ENCODE measurements around the gene NMRAL1.

NMRAL1 gene

GRCh38 chr16:4474192-4474961 lies at the start of gene NMRAL1:
Gene NMRAL1, minus strand, starts transcription at chr16:4474625. Its CDS starts 493 bp downstream, at chr16:4474132.
- peak; percentile 74 to 79 for DNase-seq

GRCh38 chr16:4523686-4524085 lies 49.3 kb upstream of the NMRAL1 start:
- DNase-seq = no peak

- DNase-seq = no peak
These were observed 47.7 kb upstream of the NMRAL1 start for GRCh38 chr16:4522051-4522581.

- no peak for DNase-seq
These were observed 46.5 kb upstream of the NMRAL1 start for GRCh38 chr16:4520913-4521312.

- no peak for DNase-seq
These were observed 45.0 kb upstream of the NMRAL1 start for GRCh38 chr16:4519274-4520058.

GRCh38 chr16:4517812-4518680 lies 43.6 kb upstream of the NMRAL1 start:
- peak; percentile 5 to 19 for DNase-seq

GRCh38 chr16:4515611-4516233 lies 41.3 kb upstream of the NMRAL1 start:
- peak; percentile 69 to 71 for DNase-seq

- no peak for DNase-seq
These were observed 40.2 kb upstream of the NMRAL1 start for GRCh38 chr16:4514606-4515005.

GRCh38 chr16:4513881-4514280 lies 39.5 kb upstream of the NMRAL1 start:
- DNase-seq = no peak

- DNase-seq = no peak
These were observed 38.8 kb upstream of the NMRAL1 start for GRCh38 chr16:4513086-4513860.

- no peak for DNase-seq
These were observed 38.0 kb upstream of the NMRAL1 start for GRCh38 chr16:4512473-4512872.

- DNase-seq = peak; percentile 21 to 40
These were observed 37.1 kb upstream of the NMRAL1 start for GRCh38 chr16:4511441-4512082.

- peak in 1 of 2 experiments; percentile 11 for DNase-seq
These were observed 36.5 kb upstream of the NMRAL1 start for GRCh38 chr16:4510747-4511426.

- DNase-seq = no peak
These were observed 35.7 kb upstream of the NMRAL1 start for GRCh38 chr16:4510131-4510530.

GRCh38 chr16:4509420-4509819 lies 35.0 kb upstream of the NMRAL1 start:
- no peak for DNase-seq

GRCh38 chr16:4508806-4509205 lies 34.4 kb upstream of the NMRAL1 start:
- DNase-seq = no peak

GRCh38 chr16:4507588-4508345 lies 33.3 kb upstream of the NMRAL1 start:
- DNase-seq = no peak

- DNase-seq = peak; percentile 48 to 52
These were observed 32.0 kb upstream of the NMRAL1 start for GRCh38 chr16:4506450-4506849.

- DNase-seq = peak; percentile 51 to 81
These were observed 31.1 kb upstream of the NMRAL1 start for GRCh38 chr16:4505356-4506147.
